NB4 (cell line): Measurements from ENCODE around the gene CLEC16A.

Source experiments
- POLR2A ChIP-seq: IDR thresholded peaks from 2 replicates; pipeline ENCODE4 v1.6.1; 2011; ENCODE audit warnings: mild to moderate bottlenecking; ENCODE audit not compliant: insufficient read length; ENCODE audit errors: extremely low read depth
- TF ChIP-seq, protein P1 (sequence below): IDR thresholded peaks from one replicate; pipeline ENCODE4 v1.5.1; 2012; ENCODE audit warnings: low read depth, low read length

DNA sequence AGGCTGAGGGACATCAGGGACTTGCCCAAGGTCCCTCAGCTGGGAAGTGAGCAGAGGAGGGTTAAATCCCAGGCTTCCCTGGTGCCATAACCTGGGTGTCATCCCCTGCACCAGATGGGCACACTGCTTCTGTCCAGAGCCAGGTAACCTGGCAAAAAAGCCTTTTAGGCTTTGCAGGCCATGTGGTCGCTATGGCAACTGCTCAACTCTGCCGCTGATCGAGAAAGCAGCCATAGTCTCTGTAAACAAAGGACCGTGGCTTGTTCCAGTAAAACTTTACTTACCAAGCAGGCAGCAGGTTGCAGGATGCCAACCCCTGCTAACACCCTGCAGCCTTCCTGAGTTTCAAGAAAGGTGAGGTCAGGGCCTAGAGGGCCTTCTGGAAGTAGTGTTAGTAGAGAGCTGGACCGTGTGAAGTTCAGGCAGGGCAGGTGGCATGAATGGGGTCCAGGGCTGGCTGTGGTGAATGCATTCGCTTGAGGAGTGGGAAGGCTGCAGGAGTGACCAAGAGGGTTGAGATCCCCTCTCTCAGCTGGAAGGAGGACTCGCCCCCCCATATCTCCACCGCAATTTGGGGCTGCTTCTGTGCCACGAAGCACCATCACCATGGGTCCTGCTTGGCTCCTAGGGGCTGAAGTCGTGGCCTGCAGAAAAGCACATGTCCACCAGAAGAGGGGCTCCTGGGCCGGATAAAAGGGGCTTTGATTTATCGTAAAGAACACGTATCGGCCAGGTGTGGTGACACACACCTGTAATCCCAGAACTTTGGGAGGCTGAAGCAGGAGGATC lies 220.3 kb downstream of the CLEC16A start:
- TF ChIP-seq POLR2A = no peak
- TF ChIP-seq, protein P1, sequence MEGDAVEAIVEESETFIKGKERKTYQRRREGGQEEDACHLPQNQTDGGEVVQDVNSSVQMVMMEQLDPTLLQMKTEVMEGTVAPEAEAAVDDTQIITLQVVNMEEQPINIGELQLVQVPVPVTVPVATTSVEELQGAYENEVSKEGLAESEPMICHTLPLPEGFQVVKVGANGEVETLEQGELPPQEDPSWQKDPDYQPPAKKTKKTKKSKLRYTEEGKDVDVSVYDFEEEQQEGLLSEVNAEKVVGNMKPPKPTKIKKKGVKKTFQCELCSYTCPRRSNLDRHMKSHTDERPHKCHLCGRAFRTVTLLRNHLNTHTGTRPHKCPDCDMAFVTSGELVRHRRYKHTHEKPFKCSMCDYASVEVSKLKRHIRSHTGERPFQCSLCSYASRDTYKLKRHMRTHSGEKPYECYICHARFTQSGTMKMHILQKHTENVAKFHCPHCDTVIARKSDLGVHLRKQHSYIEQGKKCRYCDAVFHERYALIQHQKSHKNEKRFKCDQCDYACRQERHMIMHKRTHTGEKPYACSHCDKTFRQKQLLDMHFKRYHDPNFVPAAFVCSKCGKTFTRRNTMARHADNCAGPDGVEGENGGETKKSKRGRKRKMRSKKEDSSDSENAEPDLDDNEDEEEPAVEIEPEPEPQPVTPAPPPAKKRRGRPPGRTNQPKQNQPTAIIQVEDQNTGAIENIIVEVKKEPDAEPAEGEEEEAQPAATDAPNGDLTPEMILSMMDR = no peak
